Measurements from ENCODE around the gene CUX1.

CUX1 gene

DNA sequence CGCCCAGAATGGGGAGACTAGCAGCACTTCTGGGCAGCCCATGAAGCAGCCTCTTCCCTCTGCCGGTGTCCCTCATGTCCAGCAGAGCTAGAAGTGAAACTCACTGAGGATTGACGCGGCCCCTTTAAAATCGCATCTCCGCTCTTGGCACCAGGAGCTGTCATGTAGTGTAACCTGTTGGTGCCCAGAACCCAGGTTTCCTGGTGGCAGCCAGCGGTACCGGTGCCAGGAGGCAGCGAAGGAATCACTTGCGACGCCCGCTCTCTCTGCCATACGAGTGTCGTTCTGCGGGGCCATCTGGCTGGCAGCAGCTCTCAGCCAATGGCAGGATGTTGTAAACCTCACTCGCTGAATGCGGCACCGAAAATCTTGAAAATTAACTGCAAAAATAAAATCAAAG lies 82.7 kb downstream of the CUX1 start:
- no peak for DNase-seq

DNA sequence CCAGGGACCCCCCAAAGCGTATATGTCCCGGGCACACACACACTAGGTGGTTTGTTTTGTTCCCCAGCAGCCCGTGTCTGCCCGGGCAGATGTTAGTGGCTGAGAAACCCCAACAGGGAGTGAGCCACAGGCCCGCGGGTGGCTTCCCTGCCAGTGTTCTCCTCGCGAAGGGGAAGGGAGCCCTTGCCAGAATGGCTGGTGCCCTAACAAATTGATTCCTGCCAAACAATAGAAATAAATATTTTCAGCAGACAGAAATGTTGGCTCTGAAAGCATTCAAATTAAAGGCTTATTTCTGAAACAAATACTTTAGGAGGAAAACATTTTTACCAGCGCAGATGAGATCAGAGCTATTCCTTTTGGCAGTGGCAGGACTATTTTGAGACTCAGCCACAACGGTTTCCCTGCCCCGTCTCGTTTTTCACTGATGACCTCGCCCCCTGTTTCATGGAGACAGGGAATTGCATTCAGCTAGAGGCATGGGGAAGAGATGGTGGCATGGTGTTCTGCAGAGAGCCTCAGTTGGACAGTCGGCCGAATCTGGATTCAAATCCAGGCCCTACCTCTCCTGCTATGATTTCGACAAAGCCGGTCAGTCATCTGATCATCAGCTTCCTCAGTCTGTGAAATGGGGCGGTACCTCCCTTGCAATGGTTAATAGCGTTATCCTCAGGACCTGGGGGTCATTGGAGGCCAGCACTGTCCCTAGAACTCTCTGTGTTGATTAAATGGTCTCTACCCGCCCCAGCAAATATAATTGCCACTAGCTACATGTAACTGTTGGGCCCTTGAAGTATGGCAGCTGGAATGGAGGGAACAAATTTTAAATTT lies 84.5 kb downstream of the CUX1 start:
- DNase-seq = no peak

DNA sequence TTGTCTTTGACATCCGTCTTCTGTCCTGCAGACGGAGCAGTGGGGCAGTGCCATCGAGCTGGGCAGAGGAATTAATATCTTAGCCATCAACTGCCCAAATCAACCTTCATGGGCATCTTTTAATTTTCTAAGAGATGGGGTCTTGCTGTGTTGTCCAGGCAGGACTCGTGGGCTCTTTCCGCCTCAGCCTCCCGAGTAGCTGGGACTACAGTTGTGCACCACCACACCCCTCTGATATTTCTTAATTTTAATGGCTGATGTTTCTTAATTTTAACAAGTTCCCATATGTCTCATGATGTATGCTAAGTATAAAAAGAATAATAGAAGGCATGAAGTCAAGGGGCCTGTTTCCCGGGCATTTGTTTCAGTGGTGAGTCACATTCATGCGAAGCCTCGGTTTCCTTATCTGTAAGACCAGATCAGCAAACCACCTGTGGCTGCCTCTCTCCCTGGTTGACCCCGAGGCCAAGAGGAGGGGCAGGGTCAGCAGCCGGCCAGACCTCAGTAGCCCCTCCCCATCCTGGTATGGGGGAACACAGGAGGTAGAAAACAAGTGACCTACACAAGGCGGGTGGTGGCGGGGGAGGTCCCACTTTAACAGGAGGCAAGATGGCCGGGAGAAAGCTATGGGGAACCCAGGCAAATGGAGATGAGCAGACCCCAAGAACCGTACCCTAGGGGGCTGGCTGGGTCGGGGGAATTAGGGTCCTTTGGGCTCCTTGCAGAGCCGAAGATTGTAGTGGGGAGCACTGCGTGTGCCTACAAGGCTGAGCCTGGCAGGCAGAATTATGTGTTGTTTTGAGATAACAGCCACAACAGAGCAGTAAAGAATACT lies 85.5 kb downstream of the CUX1 start:
- DNase-seq = no peak

DNA sequence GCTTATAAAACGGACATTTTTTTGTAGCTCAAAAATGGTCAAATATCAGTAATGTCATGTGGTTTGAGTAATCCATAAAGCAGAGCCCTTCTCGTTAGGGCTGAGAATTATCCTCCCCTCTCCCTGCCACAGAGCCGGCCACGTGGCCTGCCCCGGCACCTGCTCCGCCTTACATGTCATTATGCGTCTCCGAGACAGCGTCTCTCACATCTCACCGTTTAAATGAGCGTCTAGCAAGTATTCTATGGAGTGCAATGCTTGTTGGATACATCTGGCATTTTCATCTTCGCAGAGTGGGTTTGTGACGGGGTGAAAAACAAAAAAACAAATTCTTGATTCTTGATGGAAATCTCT lies 86.1 kb downstream of the CUX1 start:
- no peak for DNase-seq

DNA sequence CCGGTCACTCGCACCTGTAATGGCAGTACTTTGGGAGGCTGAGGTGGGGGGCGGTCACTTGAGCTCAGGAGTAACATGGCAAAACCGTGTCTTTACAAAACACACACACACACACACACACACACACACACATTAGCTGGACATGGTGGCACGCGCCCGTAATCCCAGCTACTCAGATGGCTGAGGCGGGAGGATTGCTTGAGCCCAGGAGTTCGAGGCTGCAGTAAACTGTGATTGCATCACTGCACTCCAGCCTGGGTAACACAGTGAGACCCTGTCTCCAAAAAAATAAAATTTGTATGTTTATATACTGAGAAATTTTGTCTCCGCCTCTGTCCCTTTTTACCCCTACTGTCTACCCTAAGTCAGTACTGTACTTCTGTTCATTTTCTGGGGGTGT lies 86.6 kb downstream of the CUX1 start:
- DNase-seq = no peak

DNA sequence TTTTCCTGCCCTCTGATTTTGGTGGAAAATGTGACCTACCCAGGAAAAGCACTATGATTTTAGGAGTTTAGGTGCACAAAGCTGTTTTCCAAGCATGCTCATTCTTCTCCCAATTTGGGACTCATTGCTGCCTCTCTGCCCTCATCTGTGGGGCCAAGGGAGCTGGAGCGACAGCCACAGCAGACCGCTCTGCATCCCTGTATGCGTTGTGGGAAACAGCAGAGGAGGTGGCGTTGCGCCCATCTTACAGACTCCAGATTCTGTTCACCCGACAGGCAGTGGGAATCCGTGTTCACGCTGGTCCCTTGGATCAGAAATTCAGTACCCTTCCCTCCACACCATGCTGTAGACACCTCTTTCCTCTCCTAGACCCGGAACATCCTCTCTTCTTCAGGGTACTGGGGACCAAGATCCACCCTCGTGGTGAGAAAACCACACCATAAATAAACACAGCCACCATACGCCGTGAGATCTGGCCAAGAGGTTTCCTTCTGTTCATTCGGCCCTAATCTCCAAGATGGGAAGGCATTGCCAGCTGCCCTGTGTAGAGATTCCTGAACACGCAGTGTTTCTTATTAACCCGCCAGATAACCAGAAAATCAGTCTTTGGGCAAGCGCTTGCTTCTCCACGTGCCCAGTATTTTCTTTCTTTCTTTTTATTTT lies 87.9 kb downstream of the CUX1 start:
- no peak for DNase-seq

DNA sequence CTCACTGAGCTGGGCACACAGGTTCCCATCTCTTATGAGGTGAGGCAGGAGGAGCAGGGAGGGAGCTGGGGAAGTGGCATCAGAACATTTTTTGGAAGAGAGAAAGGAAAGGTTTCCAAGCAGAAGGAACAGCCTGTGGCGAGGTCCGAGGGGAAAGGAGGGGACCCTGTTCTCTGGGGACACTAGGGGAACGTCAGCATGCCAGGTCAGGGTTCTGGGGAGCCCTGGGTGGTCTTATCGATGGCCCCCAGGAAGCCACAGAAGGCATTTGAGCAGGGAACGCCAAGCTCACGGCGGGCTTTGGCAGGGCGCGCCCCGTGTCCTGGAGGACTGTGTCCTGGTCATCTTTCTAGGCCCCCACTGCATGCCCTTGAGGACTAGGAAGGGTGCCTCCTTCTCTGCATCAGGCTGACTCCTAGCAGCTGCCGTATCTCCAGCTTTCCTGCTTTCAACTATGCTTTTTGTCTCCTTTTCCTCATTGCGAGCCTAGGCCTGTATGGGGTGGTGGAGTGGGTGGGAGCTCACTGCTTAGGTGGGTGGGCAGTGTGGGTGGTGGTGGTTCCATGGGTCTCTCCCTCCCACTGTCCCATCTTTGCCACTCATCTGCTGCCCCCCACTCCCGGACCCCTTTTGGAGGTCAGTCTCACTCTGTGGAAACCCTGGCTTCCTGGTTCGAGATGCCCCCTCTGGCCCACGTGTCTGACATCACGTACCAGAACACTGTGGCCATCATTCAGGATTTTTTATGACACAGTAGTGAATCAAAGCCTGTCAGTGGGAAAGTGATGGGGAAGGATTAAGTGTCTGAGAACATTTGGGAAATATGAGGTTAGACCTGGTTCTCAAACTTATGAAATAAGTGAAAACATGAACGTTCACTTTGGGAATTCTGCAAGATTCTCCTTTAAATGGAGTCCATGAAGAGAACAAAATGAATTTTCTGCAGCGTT lies 89.1 kb downstream of the CUX1 start:
- DNase-seq = no peak

DNA sequence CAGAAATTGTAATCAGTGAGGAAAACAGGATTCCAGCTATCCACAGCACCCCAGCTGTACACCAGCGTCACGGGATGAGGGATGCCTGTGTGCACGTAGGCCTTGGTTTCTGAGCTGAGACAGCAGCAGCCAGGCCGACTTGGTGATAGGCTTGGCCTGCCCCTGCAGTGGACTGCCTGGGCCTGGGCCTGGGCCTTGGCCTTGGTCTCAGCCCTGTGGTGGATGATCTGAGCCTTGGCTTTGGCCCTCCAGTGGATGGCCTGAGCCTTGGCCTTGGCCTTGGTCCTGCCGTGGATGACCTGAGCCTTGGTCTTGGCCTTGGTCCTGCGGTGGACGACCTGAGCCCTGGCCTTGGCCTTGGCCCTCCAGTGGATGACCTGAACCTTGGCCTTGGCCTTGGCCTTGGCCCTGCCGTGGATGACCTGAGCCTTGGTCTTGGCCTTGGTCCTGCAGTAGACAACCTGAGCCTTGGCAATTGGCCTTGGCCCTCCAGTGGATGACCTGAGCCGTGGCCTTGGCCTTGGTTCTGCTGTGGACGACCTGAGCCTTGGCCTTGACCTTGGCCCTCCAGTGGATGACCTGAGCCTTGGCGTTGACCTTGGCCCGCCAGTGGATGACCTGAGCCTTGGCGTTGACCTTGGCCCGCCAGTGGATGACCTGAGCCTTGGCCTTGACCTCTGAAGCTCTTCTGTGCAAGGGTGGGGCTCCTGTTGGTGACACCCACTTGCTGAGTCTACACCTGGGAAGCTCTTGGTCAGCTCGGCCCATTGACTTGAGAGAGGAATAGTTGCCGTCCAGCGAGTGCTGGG lies 93.8 kb downstream of the CUX1 start:
- DNase-seq = no peak

DNA sequence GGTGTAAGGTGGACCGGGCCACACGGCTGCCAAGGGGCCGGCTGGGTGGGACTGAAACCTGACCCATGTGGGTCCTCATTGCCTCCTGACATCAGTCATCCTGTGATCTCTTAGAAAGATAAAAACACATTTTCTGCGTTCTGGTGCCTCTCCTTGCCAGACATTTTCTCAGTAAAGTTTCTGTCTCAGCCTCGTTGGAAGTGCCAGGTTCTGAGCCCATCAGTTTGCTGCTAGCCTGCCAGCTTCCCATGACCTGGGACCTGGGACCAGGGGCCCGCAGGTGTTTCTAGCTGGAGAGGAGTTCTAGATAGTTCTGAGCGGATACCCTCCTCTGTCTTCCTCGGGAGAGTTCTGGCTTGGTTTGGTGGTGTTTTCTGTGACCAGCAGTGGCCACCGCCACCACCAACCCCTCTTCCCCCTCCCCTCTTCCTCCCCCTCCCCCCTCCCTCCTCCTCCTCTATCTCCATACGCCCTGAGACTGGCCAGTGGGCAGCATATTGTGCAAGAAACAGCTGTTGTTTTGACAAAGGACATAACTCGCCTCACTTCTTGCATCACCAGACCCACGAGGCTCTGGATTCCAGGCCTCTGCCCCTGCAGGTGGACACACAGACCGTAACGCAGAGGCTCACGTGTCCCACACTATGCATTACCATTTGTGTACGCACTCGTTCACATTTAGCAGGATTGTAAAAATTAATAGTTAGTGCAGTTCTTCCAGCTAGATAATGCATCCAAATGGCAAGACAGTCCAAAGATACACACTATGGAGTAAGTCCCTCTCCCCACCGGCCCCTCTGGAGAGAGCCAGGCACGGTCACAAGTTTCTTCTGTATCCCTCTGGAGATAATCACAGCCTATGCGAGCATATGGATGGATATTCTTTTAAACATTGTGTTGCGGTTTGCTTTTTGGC lies 94.6 kb downstream of the CUX1 start:
- DNase-seq = no peak

DNA sequence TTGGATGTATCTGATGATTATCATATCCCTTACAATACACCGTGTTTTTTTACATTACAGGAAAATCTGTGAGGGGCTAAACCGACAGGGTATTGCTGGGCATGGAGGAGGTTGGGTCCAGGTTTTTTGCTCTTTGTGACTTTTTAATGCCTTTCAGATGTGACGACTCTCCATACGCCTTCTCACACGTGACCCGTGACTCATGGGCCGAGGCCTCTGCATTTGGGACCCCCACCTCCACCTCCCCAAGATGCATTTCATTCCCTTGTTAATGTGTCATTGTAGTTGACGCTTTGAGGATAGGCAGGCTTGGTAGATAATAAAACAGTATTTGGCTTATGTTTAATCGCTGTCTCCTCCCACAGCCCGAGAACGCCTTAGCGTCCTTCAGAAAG lies 95.3 kb downstream of the CUX1 start:
- DNase-seq = no peak

DNA sequence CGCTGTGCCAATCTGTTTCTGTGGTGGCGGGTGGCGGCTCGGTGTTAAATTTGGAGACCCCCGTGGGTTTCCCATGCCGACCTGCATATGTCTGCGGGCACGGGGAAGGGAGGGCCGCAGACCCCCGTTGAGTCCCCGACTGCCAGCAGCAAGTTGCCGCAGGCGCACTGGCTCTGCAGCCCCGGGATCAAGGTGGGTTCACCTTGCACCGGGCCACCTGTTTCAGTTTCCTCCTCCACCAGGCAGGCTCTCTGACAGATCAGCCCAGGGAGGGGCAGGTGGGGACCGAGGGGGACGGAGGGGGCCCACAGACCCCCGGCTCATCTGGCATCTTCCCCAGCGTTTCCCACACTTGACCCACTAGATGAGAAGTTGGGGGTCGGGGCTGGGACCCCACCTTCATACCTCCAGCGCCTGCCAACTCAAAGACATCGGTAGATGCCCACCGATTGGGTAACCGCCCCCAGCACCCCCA lies 95.9 kb downstream of the CUX1 start:
- DNase-seq = no peak

DNA sequence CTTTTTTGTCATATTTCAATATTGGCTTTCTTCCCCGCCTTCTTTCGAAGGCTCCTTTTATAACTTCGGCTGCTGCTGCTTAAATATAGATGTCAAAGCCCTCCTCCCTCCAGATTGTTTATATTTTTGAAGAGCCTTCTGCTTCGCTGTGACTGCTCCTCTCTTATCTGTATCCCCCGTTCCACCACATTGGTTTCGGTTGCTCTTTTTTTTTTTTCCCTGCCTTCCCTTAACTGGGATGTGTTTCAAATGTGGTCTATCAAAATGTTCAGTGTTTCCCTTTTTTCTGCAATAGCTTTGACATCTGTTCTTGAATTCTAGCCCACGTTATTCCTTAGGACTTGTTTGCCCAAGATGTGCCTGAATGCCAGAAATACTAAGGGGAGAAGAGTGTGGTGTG lies 96.4 kb downstream of the CUX1 start:
- no peak for DNase-seq

DNA sequence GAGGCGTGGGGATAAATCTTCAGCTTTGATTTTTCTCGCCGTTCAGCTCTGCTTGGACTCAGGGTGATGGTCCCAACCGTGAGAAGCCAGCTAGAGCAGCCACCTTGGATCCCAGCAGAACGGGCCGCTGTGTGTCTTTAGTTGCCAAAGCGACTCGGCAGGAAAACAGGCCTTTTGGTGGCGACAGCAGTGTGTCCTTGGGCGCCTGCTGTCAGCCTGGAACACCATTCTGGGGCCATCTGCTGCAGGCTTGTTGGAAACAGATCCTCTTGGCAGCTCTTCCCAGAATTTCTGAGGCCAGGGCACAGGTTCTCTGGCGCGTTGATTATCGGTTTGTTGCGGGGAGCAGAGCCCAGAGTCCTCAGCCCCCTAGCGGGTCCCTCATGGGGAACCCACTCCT lies 97.6 kb downstream of the CUX1 start:
- no peak for DNase-seq

DNA sequence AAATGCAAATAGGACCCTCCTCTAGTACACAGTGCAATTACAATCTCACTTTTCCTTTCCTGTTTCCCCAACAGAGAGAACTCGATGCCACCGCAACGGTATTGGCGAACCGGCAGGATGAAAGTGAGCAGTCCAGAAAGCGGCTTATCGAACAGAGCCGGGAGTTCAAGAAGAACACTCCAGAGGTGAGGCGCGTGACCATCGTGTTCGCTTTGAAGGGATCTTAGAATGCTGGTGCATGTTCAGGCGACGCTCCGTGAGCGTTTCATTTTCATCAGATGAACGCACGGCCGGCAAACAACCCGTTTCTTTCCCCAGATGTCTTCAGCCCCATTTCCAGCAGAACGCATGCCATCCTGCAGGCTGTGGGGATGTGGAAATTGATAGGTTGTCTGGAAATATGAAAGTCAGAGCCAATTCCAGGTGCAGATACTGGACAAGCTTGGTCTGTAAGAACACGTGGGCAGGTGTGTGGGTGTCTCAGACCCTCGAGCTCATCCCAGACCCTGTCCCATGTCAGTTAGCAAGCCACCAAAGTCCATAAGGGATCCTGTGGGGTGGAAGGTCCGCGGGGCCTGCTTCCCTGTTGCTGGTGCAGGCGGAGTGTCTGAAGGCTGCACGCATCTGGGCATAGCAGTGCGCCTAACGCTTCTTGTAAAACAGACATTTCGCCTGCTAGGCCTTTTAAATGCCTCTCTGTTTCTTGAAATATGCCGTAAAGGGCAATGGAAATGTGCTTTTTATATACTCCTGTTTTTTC lies 98.8 kb downstream of the CUX1 start:
- DNase-seq = no peak

DNA sequence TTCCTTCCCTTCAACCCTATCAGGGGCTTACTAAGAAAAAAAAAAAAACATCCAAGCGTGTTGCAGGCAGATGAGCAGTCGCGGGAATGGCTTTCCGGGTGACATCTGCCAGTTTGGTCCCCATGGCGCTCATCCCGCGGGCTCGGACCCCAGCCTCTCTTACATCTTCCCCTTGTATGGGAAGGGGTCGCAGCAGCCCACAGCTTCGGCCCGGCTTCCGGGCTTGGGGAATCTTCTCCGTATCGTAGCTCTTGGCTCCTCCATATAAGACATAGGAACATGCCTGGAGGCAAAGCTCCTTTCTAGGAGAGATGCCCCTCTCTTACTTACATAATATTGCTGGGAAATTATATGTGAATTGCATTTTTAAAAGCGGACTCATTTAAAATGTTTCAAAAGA lies 99.5 kb downstream of the CUX1 start:
- no peak for DNase-seq

DNA sequence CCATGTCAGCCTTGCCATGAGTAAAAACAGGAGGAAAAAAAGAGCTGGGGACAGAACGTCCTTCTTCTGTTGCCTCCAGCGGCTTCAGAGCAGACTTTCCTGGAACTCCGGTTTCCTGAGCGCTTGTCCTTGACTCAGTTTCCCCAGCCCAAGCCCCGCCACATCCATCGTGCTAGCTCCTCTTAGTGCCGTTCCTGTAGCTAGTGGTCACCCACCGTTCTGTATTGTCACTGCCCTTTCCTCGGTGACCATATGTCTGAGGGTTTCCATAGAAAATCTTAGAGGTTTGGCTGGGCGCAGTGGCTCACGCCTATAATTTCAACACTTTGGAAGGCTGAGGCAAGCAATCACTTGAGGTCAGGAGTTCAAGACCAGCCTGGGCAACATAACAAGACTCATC lies 100.1 kb downstream of the CUX1 start:
- DNase-seq = no peak

DNA sequence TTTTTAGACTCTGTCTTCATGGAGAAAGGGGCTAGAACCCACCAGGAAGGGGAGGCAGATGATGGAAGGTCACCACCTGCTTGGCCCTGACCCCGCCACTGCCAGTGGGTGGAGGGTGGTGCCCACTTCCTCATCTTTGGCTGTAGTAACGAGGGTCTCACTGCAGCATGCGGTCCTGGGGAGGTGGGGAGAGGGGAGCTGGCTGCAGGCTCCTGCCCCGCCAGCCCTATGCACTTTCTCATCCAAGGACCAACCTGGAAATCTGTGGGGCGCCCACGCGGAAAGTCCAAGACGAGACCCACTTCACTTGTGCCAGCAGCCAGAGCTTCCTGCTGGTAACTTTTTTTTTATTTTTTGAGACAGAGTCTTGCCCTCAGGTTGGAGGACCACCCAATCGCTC lies 101.0 kb downstream of the CUX1 start:
- no peak for DNase-seq

DNA sequence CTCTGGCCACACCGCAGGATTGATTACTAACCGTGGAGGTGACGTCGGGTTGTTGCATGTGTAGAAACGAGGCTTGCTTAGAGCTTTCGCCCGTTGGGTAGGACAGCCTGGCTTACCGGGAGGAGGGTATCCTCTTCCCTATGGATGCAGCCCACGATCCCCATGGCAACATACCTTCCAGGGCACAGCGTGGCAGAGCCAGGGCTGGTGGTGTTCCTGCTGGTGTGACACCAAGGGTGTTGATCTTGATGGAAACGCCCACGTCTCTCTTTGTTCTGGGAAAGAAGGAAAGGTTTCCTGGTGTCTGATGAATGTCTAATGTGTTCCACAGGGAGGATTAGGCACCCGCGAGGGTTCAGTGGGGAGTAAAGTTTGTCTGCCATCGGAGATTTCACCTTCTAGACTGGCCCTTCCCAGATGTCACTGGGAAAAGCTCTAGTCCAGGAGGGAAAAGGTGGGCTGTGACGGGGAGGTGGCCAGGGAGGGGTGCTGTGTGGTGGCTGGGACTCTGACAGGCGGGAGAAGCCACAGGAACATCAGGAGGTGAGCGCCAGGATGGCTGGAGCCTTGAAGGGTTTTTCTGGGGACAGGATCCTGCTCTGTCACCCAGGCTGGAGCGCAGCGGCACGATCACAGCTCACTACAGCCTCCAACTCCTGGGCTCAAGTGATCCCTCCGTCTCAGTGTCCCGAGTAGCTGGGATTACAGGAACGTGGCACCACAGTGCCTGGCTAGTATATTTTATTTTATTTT lies 102.1 kb downstream of the CUX1 start:
- no peak for DNase-seq

DNA sequence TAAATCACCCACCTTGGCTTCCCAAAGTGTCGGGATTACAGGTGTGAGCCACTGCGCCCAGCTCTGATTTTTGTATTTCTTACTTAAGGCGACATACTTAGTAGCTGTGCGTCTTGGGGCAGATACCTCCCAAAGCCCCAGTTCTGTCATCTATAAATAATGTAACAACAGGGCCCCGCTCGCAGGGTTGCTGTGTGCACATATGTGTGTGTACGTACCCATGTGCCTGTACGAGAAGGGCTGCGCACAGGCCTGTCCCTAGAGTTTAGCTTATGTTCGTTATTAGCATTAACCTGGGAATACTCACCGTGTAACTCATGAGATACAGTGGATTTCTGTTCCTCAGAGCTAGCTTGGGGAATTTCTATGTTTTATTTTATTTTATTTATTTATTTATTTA lies 103.6 kb downstream of the CUX1 start:
- DNase-seq = no peak

Measured in SHP77 treated with DMSO at 0.1 percent for 48 hours (cell line).